HFF-Myc (cell line): Measurements from ENCODE around the gene RPTOR.

Source experiments
- DNase-seq: peaks from one replicate; pipeline ENCODE4 v3.0.0-alpha.2; 2011; ENCODE audit warnings: low read depth; ENCODE audit errors: extremely low read depth
- H3K4me3 ChIP-seq: replicated peaks from 2 replicates; pipeline ENCODE4 v1.5.1; 2011; ENCODE audit warnings: low read depth, mild to moderate bottlenecking, control low read depth, low read length
- CTCF ChIP-seq: IDR thresholded peaks from 2 replicates; pipeline ENCODE4 v1.5.1; 2012; ENCODE audit warnings: mild to moderate bottlenecking, low read depth, low read length, control low read depth; ENCODE audit errors: missing control alignments

The RPTOR gene

DNA sequence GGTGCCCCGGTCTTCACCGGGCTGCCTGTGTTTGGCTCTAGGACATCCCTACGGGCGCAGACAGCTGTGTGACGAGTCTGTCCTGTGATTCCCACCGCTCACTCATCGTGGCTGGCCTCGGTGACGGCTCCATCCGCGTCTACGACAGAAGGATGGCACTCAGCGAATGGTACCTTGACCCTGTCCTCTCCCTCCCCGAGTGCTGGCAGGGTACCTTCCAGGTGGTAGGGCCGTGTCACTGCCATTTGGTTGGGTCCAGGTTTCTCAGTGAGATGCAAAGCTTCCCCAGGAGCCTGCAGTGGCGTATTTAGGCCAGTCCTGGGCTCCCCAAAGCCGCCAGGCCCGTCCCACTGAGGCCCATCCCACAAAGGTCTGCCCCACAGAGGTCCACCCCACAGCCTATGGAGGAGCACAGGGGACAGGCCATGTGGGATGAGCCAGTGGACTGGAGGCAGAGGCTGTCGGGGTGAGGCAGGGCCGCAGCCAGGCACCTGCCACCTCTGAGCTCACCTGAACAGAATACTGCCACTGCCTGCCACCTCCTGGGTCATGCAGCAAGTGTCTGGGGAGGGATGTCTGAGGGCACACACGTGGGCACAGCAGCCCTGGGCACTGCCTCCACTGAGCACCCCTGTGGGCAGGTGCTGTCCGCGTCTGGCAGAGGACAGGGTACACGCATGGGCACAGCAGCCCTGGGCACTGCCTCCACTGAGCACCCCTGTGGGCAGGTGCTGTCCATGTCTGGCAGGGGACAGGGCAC, 415.6 kb downstream of the RPTOR start:
- no peak for DNase-seq
- H3K4me3 ChIP-seq: no peak overlapping the region
- TF ChIP-seq CTCF: no peak

DNA sequence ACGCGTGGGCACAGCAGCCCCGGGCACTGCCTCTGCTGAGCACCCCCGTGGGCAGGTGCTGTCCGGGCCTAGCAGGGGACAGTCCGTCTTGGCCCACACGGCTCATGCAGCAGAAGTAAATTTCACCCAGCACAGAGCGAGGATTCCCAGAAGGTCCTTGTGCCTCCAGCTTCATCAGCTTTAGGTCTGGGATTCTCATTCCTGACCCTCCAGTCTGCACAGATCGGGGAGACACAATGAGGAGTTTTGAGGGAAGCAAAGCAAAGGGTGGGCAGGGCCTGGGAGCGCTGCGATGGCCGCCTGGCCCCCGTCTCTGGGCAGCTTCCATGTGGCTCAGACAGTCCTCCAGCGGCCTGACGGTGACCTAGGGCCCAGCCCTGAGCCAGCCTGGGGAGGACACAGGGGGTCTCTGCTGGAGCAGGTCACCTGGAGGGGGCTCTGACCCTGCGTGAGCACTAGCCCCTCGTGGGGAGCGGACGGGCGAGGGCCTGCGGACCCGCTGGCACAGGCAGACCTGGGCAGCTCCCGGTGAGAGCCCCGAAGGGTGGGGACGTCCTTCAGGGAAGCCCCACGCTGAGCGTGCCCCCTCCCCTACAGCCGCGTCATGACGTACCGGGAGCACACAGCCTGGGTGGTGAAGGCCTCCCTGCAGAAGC, 416.3 kb downstream of the RPTOR start:
- no peak for DNase-seq
- H3K4me3 ChIP-seq: no peak overlapping the region
- no peak for TF ChIP-seq CTCF

DNA sequence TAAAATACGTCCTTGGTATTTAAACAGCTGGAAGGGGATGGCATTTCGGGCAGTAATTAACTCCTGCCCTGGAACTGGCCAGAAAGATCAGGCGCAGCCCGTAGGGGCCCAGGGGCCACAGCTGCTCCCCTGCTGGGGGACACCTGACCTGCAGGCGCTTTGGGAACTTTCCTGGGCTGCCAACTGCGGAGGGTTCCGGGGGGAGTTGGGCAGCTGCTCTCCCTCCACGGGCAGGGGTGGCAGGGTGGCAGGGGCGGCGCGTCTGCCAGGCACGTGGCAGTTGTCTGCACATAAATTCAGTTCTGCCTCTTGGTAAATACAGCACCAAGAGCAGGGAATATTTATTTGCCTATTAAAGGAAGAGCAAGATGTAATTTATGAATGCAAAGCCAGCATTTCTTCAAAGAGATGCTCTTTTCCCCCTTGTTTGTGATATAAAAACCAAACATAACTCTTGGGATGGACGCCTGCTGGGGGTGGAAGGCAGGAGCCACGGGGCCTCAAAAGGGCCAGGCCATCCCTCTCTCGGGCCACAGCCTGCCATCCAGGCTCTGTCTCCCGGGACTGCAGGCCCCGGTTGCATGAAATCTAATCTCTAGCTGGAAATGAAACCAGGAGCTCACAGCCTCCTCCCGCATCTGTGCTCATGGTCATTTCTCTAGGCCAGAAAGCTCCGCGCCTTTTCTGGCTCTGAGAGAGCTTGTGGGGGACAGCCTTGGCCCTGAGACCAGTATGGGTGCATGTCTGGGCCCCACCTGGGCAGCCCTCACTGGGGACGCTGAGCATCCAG, 417.1 kb downstream of the RPTOR start:
- DNase-seq: no peak
- no peak for TF ChIP-seq CTCF
- H3K4me3 ChIP-seq: no peak overlapping the region

GRCh38 chr17:80962356-80963329, 418.0 kb downstream of the RPTOR start:
- no peak for DNase-seq
- TF ChIP-seq CTCF: no peak

DNA sequence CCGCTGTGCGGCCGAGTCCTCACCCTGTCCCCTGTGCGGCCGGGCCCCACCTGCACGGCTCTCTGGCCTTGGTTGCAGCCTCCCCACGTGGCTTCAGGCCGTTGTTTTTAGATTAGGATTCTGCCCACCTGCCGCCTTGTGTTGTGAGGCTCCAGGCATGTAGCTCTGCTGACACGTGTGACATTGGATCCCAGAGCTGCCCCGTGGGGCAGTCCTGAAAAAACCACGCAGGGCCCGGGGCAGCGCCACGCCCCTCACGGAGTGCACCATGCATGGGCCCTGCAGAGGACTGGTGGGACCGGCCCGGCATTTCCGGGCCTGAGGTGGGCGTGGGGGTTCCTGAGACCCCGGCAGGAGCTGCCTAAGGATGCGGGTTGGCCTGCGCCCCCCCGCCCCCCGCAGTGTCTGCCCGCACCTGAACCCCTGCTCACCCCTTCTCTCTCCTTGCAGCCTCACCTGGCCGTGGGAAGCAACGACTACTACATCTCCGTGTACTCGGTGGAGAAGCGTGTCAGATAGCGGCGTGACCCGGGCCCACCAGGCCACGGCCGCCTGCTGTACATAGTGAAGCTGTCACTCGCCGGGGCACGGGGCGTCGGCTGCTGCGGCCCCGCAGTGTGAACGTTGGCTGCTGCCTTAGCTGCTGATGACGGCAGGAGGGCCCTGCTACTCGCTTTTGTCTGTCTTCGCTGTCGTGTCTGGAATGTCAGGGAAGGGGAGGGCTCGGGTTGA, 419.3 kb downstream of the RPTOR start:
- no peak for DNase-seq
- no peak for TF ChIP-seq CTCF
- no peak overlapping the region for H3K4me3 ChIP-seq

More at GRCh38 chr17:80962356-80963329, 418.0 kb downstream of the RPTOR start:
- H3K4me3 ChIP-seq: no peak overlapping the region
